GM12874 (cell line): ENCODE results near the gene CD3D.

Source experiments
- CTCF ChIP-seq: IDR thresholded peaks from 2 replicates; pipeline ENCODE4 v1.5.1; 2011; ENCODE audit warnings: low read depth, mild to moderate bottlenecking, control low read depth, low read length, moderate library complexity; ENCODE audit not compliant: insufficient read depth

Gene CD3D

GRCh38 chr11:118339281-118339961 lies 3.1 kb downstream of the CD3D start:
- no peak for TF ChIP-seq CTCF

GRCh38 chr11:118338637-118339061 lies 3.9 kb downstream of the CD3D start:
- TF ChIP-seq CTCF, result no peak

GRCh38 chr11:118334745-118335144 lies 7.8 kb downstream of the CD3D start:
- TF ChIP-seq CTCF, result no peak

- TF ChIP-seq CTCF, result no peak
Observed at GRCh38 chr11:118328745-118329144, 13.8 kb downstream of the CD3D start.

- no peak for TF ChIP-seq CTCF
Observed at GRCh38 chr11:118325283-118325682, 17.2 kb downstream of the CD3D start.

GRCh38 chr11:118322721-118323120 lies 19.8 kb downstream of the CD3D start:
- TF ChIP-seq CTCF, result no peak

GRCh38 chr11:118321386-118322082 lies 21.0 kb downstream of the CD3D start:
- TF ChIP-seq CTCF, result no peak
